IPS-18a (cell line): ENCODE data around the gene DENND1C.
A peak's percentile ranks its signal among the peaks of the same experiment; 100 is the strongest.

Experiments used
- H3K27ac ChIP-seq: one replicate; pipeline ENCODE4 v1.5.1; 2013; ENCODE audit warnings: low read length
- H3K27me3 ChIP-seq: one replicate; pipeline ENCODE4 v1.6.1; 2013; ENCODE audit warnings: mild to moderate bottlenecking, low read length; ENCODE audit not compliant: control insufficient read depth, insufficient read depth
- H3K36me3 ChIP-seq: one replicate; pipeline ENCODE4 v1.6.1; 2013; ENCODE audit warnings: low read depth, low read length; ENCODE audit not compliant: control insufficient read depth
- H3K4me1 ChIP-seq: one replicate; pipeline ENCODE4 v1.6.1; 2013; ENCODE audit warnings: low read depth, low read length; ENCODE audit not compliant: control insufficient read depth
- H3K4me3 ChIP-seq: one replicate; pipeline ENCODE4 v1.5.1; 2013; ENCODE audit warnings: low read length
- H3K9ac ChIP-seq: one replicate; pipeline ENCODE4 v1.6.1; 2013; ENCODE audit warnings: mild to moderate bottlenecking, low read length, moderate library complexity
- H3K9me3 ChIP-seq: one replicate; pipeline ENCODE4 v1.6.1; 2013; ENCODE audit warnings: low read depth, low read length; ENCODE audit not compliant: control insufficient read depth

DENND1C gene

GRCh38 chr19:6484831-6485230, 3.2 kb upstream of the DENND1C start:
- Histone ChIP-seq H3K9me3 (no peaks in the 10 kb centered on the region), H3K4me1 (no peaks in the 10 kb centered on the region), H3K27me3 (no peaks in the 10 kb centered on the region), H3K27ac (no peak overlapping the region), H3K9ac (no peak overlapping the region), H3K36me3 (no peaks in the 10 kb centered on the region), H3K4me3 (no peak overlapping the region)

GRCh38 chr19:6484230-6484629, 2.6 kb upstream of the DENND1C start:
- H3K4me1 ChIP-seq = no peaks in the 10 kb centered on the region
- H3K27ac ChIP-seq = no peak overlapping the region
- H3K27me3 ChIP-seq = no peaks in the 10 kb centered on the region
- no peak overlapping the region for H3K4me3 ChIP-seq
- H3K9ac ChIP-seq = no peak overlapping the region
- no peaks in the 10 kb centered on the region for H3K36me3 ChIP-seq
- H3K9me3 ChIP-seq = no peaks in the 10 kb centered on the region

GRCh38 chr19:6483235-6483634, 1.6 kb upstream of the DENND1C start:
- no peaks in the 10 kb centered on the region for H3K27me3 ChIP-seq
- no peaks in the 10 kb centered on the region for H3K36me3 ChIP-seq
- H3K9ac ChIP-seq = no peak overlapping the region
- H3K4me3 ChIP-seq = no peak overlapping the region
- H3K4me1 ChIP-seq = no peaks in the 10 kb centered on the region
- H3K27ac ChIP-seq = no peak overlapping the region
- H3K9me3 ChIP-seq = no peaks in the 10 kb centered on the region

- Histone ChIP-seq H3K4me3 (no peak overlapping the region), H3K27ac (no peak overlapping the region), H3K9ac (no peak overlapping the region), H3K27me3 (no peaks in the 10 kb centered on the region), H3K36me3 (no peaks in the 10 kb centered on the region), H3K4me1 (no peaks in the 10 kb centered on the region), H3K9me3 (no peaks in the 10 kb centered on the region)
Measured at GRCh38 chr19:6482343-6482686, 728 bp upstream of the DENND1C start.

- no peaks in the 10 kb centered on the region for H3K36me3 ChIP-seq
- no peak overlapping the region for H3K4me3 ChIP-seq
- no peak overlapping the region for H3K9ac ChIP-seq
- H3K9me3 ChIP-seq = no peaks in the 10 kb centered on the region
- H3K27ac ChIP-seq = no peak overlapping the region
- peaks cover under 1% of the 10 kb centered on the region for H3K27me3 ChIP-seq
- no peaks in the 10 kb centered on the region for H3K4me1 ChIP-seq
Measured at GRCh38 chr19:6480848-6481415, 655 bp downstream of the DENND1C start.

- no peak overlapping the region for H3K27ac ChIP-seq
- H3K4me1 ChIP-seq = no peaks in the 10 kb centered on the region
- no peak overlapping the region for H3K4me3 ChIP-seq
- H3K36me3 ChIP-seq = no peaks in the 10 kb centered on the region
- H3K9ac ChIP-seq = no peak overlapping the region
- H3K27me3 ChIP-seq = peaks cover 10% of the 10 kb centered on the region
- no peaks in the 10 kb centered on the region for H3K9me3 ChIP-seq
Measured at GRCh38 chr19:6479836-6480398, 1.7 kb downstream of the DENND1C start.

- Histone ChIP-seq H3K9ac (no peak overlapping the region), H3K4me1 (no peaks in the 10 kb centered on the region), H3K4me3 (no peak overlapping the region), H3K27ac (no peak overlapping the region), H3K27me3 (peaks cover 21% of the 10 kb centered on the region), H3K9me3 (no peaks in the 10 kb centered on the region), H3K36me3 (no peaks in the 10 kb centered on the region)
Measured at GRCh38 chr19:6478815-6479214, 2.8 kb downstream of the DENND1C start.

- H3K27ac ChIP-seq = no peak overlapping the region
- H3K9ac ChIP-seq = no peak overlapping the region
- H3K4me1 ChIP-seq = no peaks in the 10 kb centered on the region
- peak overlapping the region; percentile 71 for H3K4me3 ChIP-seq
- H3K36me3 ChIP-seq = no peaks in the 10 kb centered on the region
- H3K9me3 ChIP-seq = no peaks in the 10 kb centered on the region
- H3K27me3 ChIP-seq = peaks cover 21% of the 10 kb centered on the region
Measured at GRCh38 chr19:6476896-6477431, 4.6 kb downstream of the DENND1C start.

GRCh38 chr19:6476155-6476895, 5.3 kb downstream of the DENND1C start:
- Histone ChIP-seq H3K4me3 (peak overlapping the region; percentile 71), H3K4me1 (peaks cover under 1% of the 10 kb centered on the region), H3K27me3 (peaks cover 21% of the 10 kb centered on the region), H3K27ac (no peak overlapping the region), H3K9me3 (no peaks in the 10 kb centered on the region), H3K9ac (no peak overlapping the region), H3K36me3 (no peaks in the 10 kb centered on the region)

GRCh38 chr19:6475321-6476108, 6.1 kb downstream of the DENND1C start:
- Histone ChIP-seq H3K27me3 (peaks cover 21% of the 10 kb centered on the region), H3K36me3 (no peaks in the 10 kb centered on the region), H3K27ac (no peak overlapping the region), H3K9me3 (no peaks in the 10 kb centered on the region), H3K9ac (no peak overlapping the region), H3K4me1 (peaks cover 3% of the 10 kb centered on the region), H3K4me3 (peak overlapping the region; percentile 71)

- peaks cover 3% of the 10 kb centered on the region for H3K4me1 ChIP-seq
- no peaks in the 10 kb centered on the region for H3K36me3 ChIP-seq
- H3K9ac ChIP-seq = no peak overlapping the region
- H3K27ac ChIP-seq = no peak overlapping the region
- H3K9me3 ChIP-seq = no peaks in the 10 kb centered on the region
- no peak overlapping the region for H3K4me3 ChIP-seq
- peaks cover 21% of the 10 kb centered on the region for H3K27me3 ChIP-seq
Measured at GRCh38 chr19:6473647-6474046, 7.9 kb downstream of the DENND1C start.
